Body of pancreas (tissue), 4 donors: ENCODE measurements around the gene PBRM1.

Experiments
- CTCF ChIP-seq, 7 experiments: fragments of 450-650 bp in 4 of 7; fragments of 200-600 bp in 3 of 7; sonication (generic) in 3 of 7; IDR thresholded peaks; one replicate each; pipeline ENCODE4 v1.5.1; 2016 to 2019; ENCODE audit warnings: antibody characterized with exemption in 7 of 7
- POLR2A ChIP-seq, 3 donors: fragments of 450-650 bp; IDR thresholded peaks; one replicate each; pipeline ENCODE4 v1.6.1; 2016; ENCODE audit warnings: antibody characterized with exemption in 3 of 3, mild to moderate bottlenecking in 2 of 3

- TF ChIP-seq POLR2A (IDR thresholded peaks at IDR 0.05) (no peak), CTCF (IDR thresholded peaks at IDR 0.05) (no peak)
Measured at GRCh38 chr3:52513281-52513680, 172.4 kb downstream of the PBRM1 start.
